ENCODE data around the gene ANKRD50.

Gene ANKRD50, protein sequence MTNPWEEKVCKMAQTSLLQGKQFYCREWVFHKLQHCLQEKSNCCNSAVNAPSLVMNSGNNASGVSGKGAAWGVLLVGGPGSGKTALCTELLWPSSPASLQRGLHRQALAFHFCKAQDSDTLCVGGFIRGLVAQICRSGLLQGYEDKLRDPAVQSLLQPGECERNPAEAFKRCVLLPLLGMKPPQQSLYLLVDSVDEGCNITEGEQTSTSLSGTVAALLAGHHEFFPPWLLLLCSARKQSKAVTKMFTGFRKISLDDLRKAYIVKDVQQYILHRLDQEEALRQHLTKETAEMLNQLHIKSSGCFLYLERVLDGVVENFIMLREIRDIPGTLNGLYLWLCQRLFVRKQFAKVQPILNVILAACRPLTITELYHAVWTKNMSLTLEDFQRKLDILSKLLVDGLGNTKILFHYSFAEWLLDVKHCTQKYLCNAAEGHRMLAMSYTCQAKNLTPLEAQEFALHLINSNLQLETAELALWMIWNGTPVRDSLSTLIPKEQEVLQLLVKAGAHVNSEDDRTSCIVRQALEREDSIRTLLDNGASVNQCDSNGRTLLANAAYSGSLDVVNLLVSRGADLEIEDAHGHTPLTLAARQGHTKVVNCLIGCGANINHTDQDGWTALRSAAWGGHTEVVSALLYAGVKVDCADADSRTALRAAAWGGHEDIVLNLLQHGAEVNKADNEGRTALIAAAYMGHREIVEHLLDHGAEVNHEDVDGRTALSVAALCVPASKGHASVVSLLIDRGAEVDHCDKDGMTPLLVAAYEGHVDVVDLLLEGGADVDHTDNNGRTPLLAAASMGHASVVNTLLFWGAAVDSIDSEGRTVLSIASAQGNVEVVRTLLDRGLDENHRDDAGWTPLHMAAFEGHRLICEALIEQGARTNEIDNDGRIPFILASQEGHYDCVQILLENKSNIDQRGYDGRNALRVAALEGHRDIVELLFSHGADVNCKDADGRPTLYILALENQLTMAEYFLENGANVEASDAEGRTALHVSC (N-terminal part only)

DNA sequence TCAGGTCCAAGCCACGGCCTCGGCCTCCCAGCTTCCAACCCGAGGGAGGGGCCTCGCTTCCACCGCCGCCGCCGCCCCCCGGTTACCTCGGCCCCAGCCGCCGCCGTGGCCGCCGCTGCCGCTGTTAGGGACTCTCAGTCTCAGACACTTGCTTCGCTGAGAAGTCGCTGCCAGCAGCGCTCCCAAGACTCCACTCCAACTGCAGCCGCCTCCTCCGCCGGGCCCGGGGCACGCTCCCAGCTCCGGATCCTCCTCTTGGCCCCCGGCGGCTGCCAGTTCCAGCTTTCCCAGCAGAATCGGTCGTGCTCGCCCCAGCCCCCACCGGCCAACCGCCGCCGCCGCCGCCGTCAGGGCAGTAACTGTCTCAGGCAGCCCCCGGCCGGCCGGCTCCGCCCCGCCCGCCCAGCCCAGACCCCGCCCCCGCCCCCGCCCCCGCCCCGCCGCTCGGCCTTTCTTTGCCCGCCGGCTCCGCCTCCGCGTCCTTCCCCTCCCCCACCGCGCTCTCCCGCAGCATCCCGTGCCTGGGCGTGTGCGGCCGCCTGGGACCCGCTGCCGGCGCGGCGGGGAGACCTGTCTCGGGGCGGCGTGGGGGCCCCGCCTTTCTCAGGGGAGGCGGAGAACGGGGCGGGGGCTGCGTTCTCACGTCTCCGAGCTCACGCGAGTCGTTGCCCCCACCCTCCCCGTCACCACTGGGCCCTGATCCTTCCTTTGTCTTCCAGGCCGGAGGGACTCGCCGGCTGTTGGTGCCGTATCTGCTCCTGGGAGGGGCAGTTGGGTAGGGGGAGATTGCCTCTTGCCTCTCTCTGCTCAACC, at the start of gene ANKRD50:
Gene ANKRD50, minus strand, starts transcription at position 361 of the 813 bp plus-strand sequence. CDS start 2,221 bp downstream, outside the sequence.
- DNase-seq: peak; percentile 36 to 98 (median 88)

GRCh38 chr4:124757126-124757525, 44.6 kb upstream of the ANKRD50 start:
- DNase-seq: no peak

- no peak for DNase-seq
Measured at GRCh38 chr4:124754681-124755080, 42.1 kb upstream of the ANKRD50 start.

DNA sequence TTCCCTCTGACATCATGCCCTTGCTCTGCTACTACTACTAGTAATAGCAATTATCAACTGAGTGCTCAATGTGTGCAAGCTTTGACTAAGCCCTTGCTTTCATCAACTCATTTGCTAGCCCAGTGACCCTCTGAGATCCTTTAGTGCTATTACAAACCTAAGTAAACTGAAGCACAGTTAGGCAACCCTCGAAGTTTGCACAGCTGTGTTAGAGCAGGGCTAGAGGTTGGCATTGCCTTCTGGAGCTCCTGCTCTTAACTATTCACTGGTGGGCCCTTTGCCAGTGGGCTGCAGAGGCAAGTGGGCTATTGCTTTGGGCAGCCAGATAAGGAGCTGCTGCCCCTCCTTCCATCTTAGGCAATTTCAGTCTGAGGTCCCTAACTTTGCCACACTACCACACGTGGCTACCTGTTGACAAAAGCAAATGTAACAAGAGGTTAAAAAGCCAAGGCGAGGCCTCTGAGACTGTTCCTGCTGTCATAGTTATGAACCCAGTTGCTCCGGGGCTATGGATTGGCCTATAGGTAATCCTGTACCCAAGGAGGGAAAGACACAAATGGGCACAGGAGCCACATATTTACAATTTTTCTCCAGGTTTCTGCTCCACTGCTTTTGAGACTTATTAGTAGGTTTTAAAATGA, 41.5 kb upstream of the ANKRD50 start:
- DNase-seq: no peak

- no peak for DNase-seq
Measured at GRCh38 chr4:124749421-124749820, 36.9 kb upstream of the ANKRD50 start.

- no peak for DNase-seq
Measured at GRCh38 chr4:124748965-124749364, 36.4 kb upstream of the ANKRD50 start.

GRCh38 chr4:124745985-124746801, 33.7 kb upstream of the ANKRD50 start:
- no peak for DNase-seq

DNA sequence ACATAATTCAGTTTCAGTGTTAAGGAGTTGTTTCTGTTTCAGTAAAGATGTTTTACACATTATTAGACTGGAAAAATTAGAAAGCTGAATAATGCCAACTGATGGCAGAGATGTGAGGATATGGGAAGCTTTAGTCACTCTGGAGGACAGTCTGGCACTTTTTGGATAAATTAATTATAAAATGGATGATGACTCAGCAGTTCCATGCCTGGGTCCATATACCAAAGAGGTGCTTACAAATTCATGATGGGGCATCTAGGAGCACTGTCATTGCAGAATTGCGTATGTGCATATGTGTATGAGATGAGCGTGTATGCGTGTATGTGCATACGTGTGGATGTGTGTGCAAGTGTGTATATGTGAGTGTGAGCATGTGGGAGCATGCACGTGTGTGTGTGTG, 31.2 kb upstream of the ANKRD50 start:
- no peak for DNase-seq

- no peak for DNase-seq
Measured at GRCh38 chr4:124740501-124740900, 28.0 kb upstream of the ANKRD50 start.

- DNase-seq: no peak
Measured at GRCh38 chr4:124738994-124739393, 26.5 kb upstream of the ANKRD50 start.

GRCh38 chr4:124737619-124738018, 25.1 kb upstream of the ANKRD50 start:
- DNase-seq: no peak

- DNase-seq: no peak
Measured at GRCh38 chr4:124736526-124736925, 24.0 kb upstream of the ANKRD50 start.

DNA sequence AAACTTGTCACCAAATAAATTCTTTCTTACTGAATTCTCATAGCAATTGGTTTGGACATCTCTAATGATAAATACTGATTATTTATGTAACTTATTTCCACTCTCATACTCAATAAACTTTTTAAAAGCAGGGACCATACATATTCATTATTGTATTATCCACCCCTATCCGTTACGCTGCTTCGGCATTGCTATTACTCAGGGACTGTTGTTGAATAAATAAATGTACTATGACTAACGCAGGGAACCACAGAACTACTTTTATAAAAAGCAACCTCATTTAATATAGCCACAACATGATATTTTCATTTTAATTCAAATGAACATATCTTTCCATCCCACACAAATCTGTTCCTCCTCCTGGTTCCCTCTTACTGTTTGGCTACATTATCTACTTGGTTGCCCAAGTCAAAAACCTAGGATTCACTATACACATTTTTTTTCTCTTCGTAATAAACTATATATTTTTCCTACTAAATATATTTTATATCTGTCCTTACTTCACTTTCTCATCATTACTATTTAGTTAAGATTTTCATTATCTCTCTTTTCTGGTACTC, 14.9 kb upstream of the ANKRD50 start:
- no peak for DNase-seq

GRCh38 chr4:124726269-124726668, 13.7 kb upstream of the ANKRD50 start:
- DNase-seq: no peak

GRCh38 chr4:124722071-124722470, 9.5 kb upstream of the ANKRD50 start:
- DNase-seq: no peak

- DNase-seq: no peak
Measured at GRCh38 chr4:124717101-124717500, 4.6 kb upstream of the ANKRD50 start.

DNA sequence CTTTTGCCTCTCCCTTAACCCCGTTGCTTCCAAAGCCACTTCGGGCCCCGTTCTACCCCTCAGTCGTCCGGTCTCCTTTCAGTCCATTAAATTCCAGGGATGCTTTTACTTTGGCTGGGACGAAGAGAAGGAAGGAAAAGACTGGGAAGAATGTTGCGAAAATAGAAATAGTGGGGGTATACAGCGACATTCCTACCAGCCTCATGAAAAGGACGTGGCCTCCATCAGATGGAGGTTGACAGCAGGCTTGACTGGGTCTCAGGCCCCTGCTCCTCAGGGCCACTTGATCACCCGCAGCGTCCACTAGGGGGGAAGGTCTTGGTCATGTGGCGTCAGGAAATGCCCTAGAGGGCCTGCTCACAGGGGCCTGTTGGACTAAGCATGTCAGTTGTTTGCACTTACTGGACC, 657 bp upstream of the ANKRD50 start:
- peak in 55 of 58 donors; percentile 17 to 81 (median 62) for DNase-seq

- peak in 46 of 58 donors; percentile 1 to 79 (median 51) for DNase-seq
Measured at GRCh38 chr4:124711471-124712371, 811 bp downstream of the ANKRD50 start.
